HG03280 (cell line): ENCODE data around the gene GALNTL6.

ENCODE experiments used
- ATAC-seq: cut with Tn5 transposase; IDR thresholded peaks from one replicate; pipeline ENCODE4 v1.9.1; 2021; ENCODE audit warnings: mild to moderate bottlenecking, moderate library complexity; ENCODE audit not compliant: unreplicated experiment

Gene GALNTL6

GRCh38 chr4:172099376-172099775 lies 286.2 kb downstream of the GALNTL6 start:
- no peak for ATAC-seq

- no peak for ATAC-seq
These were observed 290.3 kb downstream of the GALNTL6 start for GRCh38 chr4:172103456-172103855.

GRCh38 chr4:172104539-172104938 lies 291.3 kb downstream of the GALNTL6 start:
- ATAC-seq: no peak

GRCh38 chr4:172105918-172106317 lies 292.7 kb downstream of the GALNTL6 start:
- no peak for ATAC-seq

- ATAC-seq: no peak
These were observed 296.3 kb downstream of the GALNTL6 start for GRCh38 chr4:172109466-172109865.

GRCh38 chr4:172124656-172125308 lies 311.6 kb downstream of the GALNTL6 start:
- ATAC-seq: no peak

- no peak for ATAC-seq
These were observed 312.2 kb downstream of the GALNTL6 start for GRCh38 chr4:172125443-172125842.

- no peak for ATAC-seq
These were observed 314.0 kb downstream of the GALNTL6 start for GRCh38 chr4:172127168-172127567.

- no peak for ATAC-seq
These were observed 316.4 kb downstream of the GALNTL6 start for GRCh38 chr4:172129593-172129992.

GRCh38 chr4:172134521-172134920 lies 321.3 kb downstream of the GALNTL6 start:
- no peak for ATAC-seq

GRCh38 chr4:172141025-172141424 lies 327.8 kb downstream of the GALNTL6 start:
- ATAC-seq: no peak

- ATAC-seq: no peak
These were observed 329.1 kb downstream of the GALNTL6 start for GRCh38 chr4:172142281-172142741.

GRCh38 chr4:172143605-172144314 lies 330.6 kb downstream of the GALNTL6 start:
- ATAC-seq: no peak

GRCh38 chr4:172147687-172148086 lies 334.5 kb downstream of the GALNTL6 start:
- ATAC-seq: no peak

GRCh38 chr4:172149329-172149728 lies 336.1 kb downstream of the GALNTL6 start:
- ATAC-seq: no peak

GRCh38 chr4:172152284-172152683 lies 339.1 kb downstream of the GALNTL6 start:
- no peak for ATAC-seq

- no peak for ATAC-seq
These were observed 340.5 kb downstream of the GALNTL6 start for GRCh38 chr4:172153719-172154118.

GRCh38 chr4:172155838-172156345 lies 342.7 kb downstream of the GALNTL6 start:
- no peak for ATAC-seq

- ATAC-seq: no peak
These were observed 344.7 kb downstream of the GALNTL6 start for GRCh38 chr4:172157946-172158345.

GRCh38 chr4:172163215-172163614 lies 350.0 kb downstream of the GALNTL6 start:
- ATAC-seq: no peak

GRCh38 chr4:172168888-172169287 lies 355.7 kb downstream of the GALNTL6 start:
- ATAC-seq: no peak

- no peak for ATAC-seq
These were observed 356.7 kb downstream of the GALNTL6 start for GRCh38 chr4:172169871-172170270.
